Amygdala (tissue), 56 donors: ENCODE data around the gene PPP1R1B.

Experiments
- DNase-seq, 56 donors: peaks; one replicate each; lab custom pipeline; 2025; lab: John Stamatoyannopoulos, UW

PPP1R1B gene

GRCh38 chr17:39664581-39665561 lies 38.1 kb downstream of the PPP1R1B start, which contains the start of gene TCAP:
Gene TCAP, plus strand, starts transcription at chr17:39665349. Its CDS starts 11 bp downstream, at chr17:39665360.
- DNase-seq: peak in 1 of 56 donors; percentile 28

GRCh38 chr17:39665642-39666224 lies 39.0 kb downstream of the PPP1R1B start:
- DNase-seq: peak in 12 of 56 donors; percentile 11 to 62 (median 26)

DNA sequence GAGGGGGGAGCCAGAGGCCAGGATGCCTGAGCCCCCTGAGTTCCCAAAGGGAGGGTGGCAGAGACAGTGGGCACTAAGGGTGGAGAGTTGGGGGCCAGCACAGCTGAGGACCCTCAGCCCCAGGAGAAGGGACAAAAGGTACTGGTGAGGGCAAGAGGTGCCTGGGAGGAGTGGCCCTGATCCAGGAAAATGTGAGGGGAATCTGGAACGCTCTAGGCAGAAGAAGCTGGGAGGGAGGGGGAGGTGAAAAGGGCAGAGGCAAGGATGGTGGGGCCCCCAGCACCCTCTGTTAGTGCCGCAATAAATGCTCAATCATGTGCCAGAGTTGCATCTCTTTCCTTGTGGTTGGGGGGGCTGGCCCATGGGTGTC lies 39.5 kb downstream of the PPP1R1B start:
- DNase-seq: no peak

- DNase-seq: peak in 39 of 56 donors; percentile 11 to 76 (median 45)
Measured at GRCh38 chr17:39666601-39667261, 40.0 kb downstream of the PPP1R1B start.

- peak in 6 of 56 donors; percentile 27 to 47 (median 36) for DNase-seq
Measured at GRCh38 chr17:39667262-39667944, 40.7 kb downstream of the PPP1R1B start.

GRCh38 chr17:39667945-39668924 lies 41.5 kb downstream of the PPP1R1B start, which contains the start of gene PNMT:
Gene PNMT, plus strand, starts transcription at chr17:39668453. Its CDS starts 23 bp downstream, at chr17:39668476.
- DNase-seq: peak in 14 of 56 donors; percentile 16 to 66 (median 30)

- no peak for DNase-seq
Measured at GRCh38 chr17:39669897-39670735, 43.4 kb downstream of the PPP1R1B start.

- DNase-seq: no peak
Measured at GRCh38 chr17:39670746-39671145, 44.0 kb downstream of the PPP1R1B start.

DNA sequence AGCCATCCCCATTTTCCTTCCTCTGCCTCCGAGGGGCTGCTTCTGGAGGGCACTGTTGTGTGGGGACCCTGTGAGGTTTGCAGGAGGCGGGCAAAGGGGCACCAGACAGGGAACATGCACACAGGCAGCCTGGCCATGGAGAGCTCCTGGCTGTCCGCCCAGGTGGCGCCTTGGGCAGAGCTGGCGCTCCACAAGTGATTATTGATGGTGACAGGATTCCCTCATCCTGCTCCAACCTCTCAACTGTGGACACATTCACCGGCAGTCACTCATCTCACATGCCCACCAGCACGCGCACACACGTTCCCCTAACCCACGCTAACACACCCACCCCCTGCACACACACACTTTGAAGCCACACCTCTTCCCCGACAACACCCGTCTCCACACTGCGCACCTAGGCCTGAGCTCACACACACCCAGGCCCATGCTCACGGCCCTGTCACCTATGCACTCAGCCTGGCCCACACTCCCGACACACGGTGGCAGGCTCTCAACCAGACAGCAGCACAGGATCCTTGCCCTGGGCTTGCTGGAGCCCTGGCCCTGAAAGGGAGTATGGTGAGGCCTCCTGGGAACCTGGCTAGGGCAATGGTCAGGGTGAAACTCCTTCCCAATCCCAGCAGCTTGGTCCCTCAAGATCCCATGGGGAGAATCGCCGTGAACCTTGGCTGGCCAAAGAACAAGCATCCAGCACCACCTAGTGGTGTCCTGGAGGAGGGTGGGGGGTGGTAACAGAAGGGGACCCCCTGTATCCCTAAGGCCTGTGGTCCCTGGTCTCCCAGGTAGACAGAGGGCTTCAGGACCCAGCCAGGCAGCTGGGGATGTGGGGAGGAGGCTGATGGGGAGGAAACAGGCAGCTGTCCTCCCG lies 45.1 kb downstream of the PPP1R1B start:
- DNase-seq: peak in 14 of 56 donors; percentile 16 to 55 (median 30)

- no peak for DNase-seq
Measured at GRCh38 chr17:39672522-39673334, 46.0 kb downstream of the PPP1R1B start.

- no peak for DNase-seq
Measured at GRCh38 chr17:39673335-39674081, 46.8 kb downstream of the PPP1R1B start.

- no peak for DNase-seq
Measured at GRCh38 chr17:39674179-39674578, 47.4 kb downstream of the PPP1R1B start.

DNA sequence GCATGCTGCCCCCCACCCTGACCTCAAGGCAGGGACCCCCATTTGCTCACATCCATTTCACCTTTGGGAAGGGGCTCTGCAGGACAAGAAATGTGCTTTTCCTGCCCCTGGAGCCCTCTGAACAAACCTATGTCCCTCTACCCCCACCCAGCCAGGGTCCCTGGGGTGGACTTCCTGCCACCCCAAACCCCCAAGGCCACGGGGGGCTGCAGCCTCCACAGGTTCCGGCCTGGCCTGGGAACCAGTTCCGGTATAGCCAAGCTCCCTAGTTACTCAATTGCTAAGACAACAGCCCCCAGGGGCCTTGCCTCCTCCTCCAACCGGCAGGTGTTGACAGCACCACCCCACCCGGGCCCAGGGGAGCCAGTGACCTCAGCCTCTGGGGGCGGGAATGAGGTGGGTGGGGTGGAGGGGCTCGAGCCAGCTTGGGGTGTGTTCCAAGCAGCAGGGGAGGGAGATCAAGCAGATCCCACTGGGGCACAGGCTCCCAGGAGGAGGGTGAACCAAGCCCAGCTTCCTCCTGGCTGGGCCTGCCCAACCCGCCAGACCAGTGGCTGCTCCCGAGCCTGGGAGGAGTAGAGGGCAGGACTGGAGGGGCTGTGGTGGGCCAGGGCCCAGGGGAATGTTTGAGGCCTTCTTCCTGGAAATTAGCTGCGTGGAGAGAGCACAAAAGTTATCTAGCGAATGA lies 48.1 kb downstream of the PPP1R1B start:
- no peak for DNase-seq

- DNase-seq: no peak
Measured at GRCh38 chr17:39675390-39676082, 48.8 kb downstream of the PPP1R1B start.
